Keratinocyte (primary cell): ENCODE measurements around the gene HSFX4. TPM values are rescaled to one million over a fixed set of nuclear protein-coding genes. Genes with fewer than 3 reads are reported as not detected.

ENCODE experiments used
- DNase-seq: peaks from one replicate; pipeline ENCODE4 v3.0.0-alpha.2; 2011; ENCODE audit warnings: low read depth, missing footprints, low spot score
- FAIRE-seq: peaks from 2 replicates; lab custom pipeline; 2011; peaks lifted over from hg19 to GRCh38; lab: Jason Lieb, UNC
- H2AFZ ChIP-seq: 2 replicates; pipeline ENCODE4 v1.6.0; 2012; ENCODE audit warnings: low read length, control low read depth, inconsistent platforms; ENCODE audit not compliant: control insufficient read depth
- H3K27ac ChIP-seq: 2 replicates; pipeline ENCODE4 v1.5.1; 2011; ENCODE audit warnings: low read length; ENCODE audit not compliant: control insufficient read depth, insufficient read depth
- H3K27me3 ChIP-seq: 3 replicates; pipeline ENCODE4 v1.6.0; 2011; ENCODE audit warnings: low read length; ENCODE audit not compliant: control insufficient read depth, insufficient read depth; ENCODE audit errors: extremely low read depth
- H3K36me3 ChIP-seq, 2 experiments: 2 replicates in 1 of 2; 3 replicates in 1 of 2; pipeline ENCODE4 v1.5.1; 2011; ENCODE audit warnings: low read length in 2 of 2, mild to moderate bottlenecking in 1 of 2; ENCODE audit not compliant: control insufficient read depth in 2 of 2, insufficient read depth in 2 of 2; ENCODE audit errors: extremely low read depth in 1 of 2
- H3K4me1 ChIP-seq: 3 replicates; pipeline ENCODE4 v1.5.1; 2011; ENCODE audit warnings: low read length; ENCODE audit not compliant: control insufficient read depth, insufficient read depth; ENCODE audit errors: extremely low read depth
- H3K4me2 ChIP-seq: 3 replicates; pipeline ENCODE4 v1.6.0; 2011; ENCODE audit warnings: low read depth, low read length; ENCODE audit not compliant: control insufficient read depth, insufficient read depth; ENCODE audit errors: extremely low read depth
- H3K4me3 ChIP-seq, 3 experiments: fragments of 200-600 bp in 1 of 3; sonication (generic) in 1 of 3; 2 replicates in 2 of 3; 3 replicates in 1 of 3; pipeline ENCODE4 v1.5.1; 2011 to 2016; ENCODE audit warnings: low read length in 3 of 3, mild to moderate bottlenecking in 3 of 3, control low read depth in 2 of 3, inconsistent platforms in 1 of 3, low read depth in 1 of 3, mixed read lengths in 1 of 3, mixed run types in 1 of 3, moderate library complexity in 1 of 3; ENCODE audit not compliant: control insufficient read depth in 2 of 3, insufficient read depth in 2 of 3; ENCODE audit errors: extremely low read depth in 1 of 3
- H3K79me2 ChIP-seq: 2 replicates; pipeline ENCODE4 v1.6.0; 2012; ENCODE audit warnings: low read length; ENCODE audit not compliant: control insufficient read depth, insufficient read depth
- H3K9ac ChIP-seq: 3 replicates; pipeline ENCODE4 v1.6.0; 2011; ENCODE audit warnings: low read length; ENCODE audit not compliant: control insufficient read depth, insufficient read depth; ENCODE audit errors: extremely low read depth
- H3K9me1 ChIP-seq: 3 replicates; pipeline ENCODE4 v1.6.0; 2011; ENCODE audit warnings: low read length; ENCODE audit not compliant: control insufficient read depth, insufficient read depth; ENCODE audit errors: extremely low read depth
- H3K9me3 ChIP-seq: 2 replicates; pipeline ENCODE4 v1.5.1; 2012; ENCODE audit warnings: low read depth, low read length; ENCODE audit not compliant: control insufficient read depth
- H4K20me1 ChIP-seq: 3 replicates; pipeline ENCODE4 v1.6.0; 2011; ENCODE audit warnings: low read length; ENCODE audit not compliant: control insufficient read depth, insufficient read depth; ENCODE audit errors: extremely low read depth
- EZH2 ChIP-seq: IDR thresholded peaks from one replicate; pipeline ENCODE4 v1.6.1; 2012; ENCODE audit warnings: inconsistent platforms, mild to moderate bottlenecking, low read length, moderate library complexity
- dilution Hi-C: fragments of 300-500 bp; cut with MboI; formaldehyde crosslinking; loops from one replicate; pipeline ENCODE4 v1.7.0; 2020; ENCODE audit warnings: low sequenced_read_pairs; ENCODE audit not compliant: extremely low pct_ligation_motif_present
- polyA plus RNA-seq, 5 experiments: library from polyadenylated mRNA; depleted of rRNA in 3 of 5; stranded (reverse) in 3 of 5; stranded (forward) in 1 of 5; unstranded in 1 of 5; fragments of >200 nt; gene quantifications; 1 replicate in 1 of 5; 2 replicates in 3 of 5; 3 replicates in 1 of 5; pipeline versions ENCODE4 v1.2.1 to v1.2.3, GENCODE V29; 2011 to 2012; ENCODE audit warnings: missing spikeins in 2 of 5, low read depth in 1 of 5, low replicate concordance in 1 of 5
- TF ChIP-seq, protein P1 (sequence below), 3 experiments: IDR thresholded peaks in 1 of 3; conservative IDR thresholded peaks in 1 of 3; optimal IDR thresholded peaks in 1 of 3; 2 replicates in 2 of 3; 3 replicates in 1 of 3; pipeline versions ENCODE3 to v1.5.1; 2011; ENCODE audit warnings: low read length in 3 of 3, mild to moderate bottlenecking in 3 of 3, moderate library complexity in 2 of 3, control low read depth in 1 of 3, inconsistent platforms in 1 of 3; ENCODE audit not compliant: insufficient read depth in 2 of 3; ENCODE audit errors: extremely low read depth in 1 of 3

HSFX4 gene
- polyA plus RNA-seq, 1 donor (not counting 4 experiments of a cell fraction or from before 2014, with no cell fraction given) = not detected

GRCh38 chrX:149950681-149951080, 21.3 kb downstream of the HSFX4 start:
- H3K4me3 ChIP-seq = no peak overlapping the region
- no peaks in the 10 kb centered on the region for H3K4me1 ChIP-seq
- no peaks in the 10 kb centered on the region for H3K9me1 ChIP-seq
- DNase-seq = no peak
- no peaks in the 10 kb centered on the region for H3K27me3 ChIP-seq
- no peak overlapping the region for H2AFZ ChIP-seq
- no peaks in the 10 kb centered on the region for H4K20me1 ChIP-seq
- dilution Hi-C loops = no loop called here
- H3K36me3 ChIP-seq = peaks cover 2 to 3% of the 10 kb centered on the region in 2 experiments
- H3K4me2 ChIP-seq = no peak overlapping the region
- TF ChIP-seq, protein P1, sequence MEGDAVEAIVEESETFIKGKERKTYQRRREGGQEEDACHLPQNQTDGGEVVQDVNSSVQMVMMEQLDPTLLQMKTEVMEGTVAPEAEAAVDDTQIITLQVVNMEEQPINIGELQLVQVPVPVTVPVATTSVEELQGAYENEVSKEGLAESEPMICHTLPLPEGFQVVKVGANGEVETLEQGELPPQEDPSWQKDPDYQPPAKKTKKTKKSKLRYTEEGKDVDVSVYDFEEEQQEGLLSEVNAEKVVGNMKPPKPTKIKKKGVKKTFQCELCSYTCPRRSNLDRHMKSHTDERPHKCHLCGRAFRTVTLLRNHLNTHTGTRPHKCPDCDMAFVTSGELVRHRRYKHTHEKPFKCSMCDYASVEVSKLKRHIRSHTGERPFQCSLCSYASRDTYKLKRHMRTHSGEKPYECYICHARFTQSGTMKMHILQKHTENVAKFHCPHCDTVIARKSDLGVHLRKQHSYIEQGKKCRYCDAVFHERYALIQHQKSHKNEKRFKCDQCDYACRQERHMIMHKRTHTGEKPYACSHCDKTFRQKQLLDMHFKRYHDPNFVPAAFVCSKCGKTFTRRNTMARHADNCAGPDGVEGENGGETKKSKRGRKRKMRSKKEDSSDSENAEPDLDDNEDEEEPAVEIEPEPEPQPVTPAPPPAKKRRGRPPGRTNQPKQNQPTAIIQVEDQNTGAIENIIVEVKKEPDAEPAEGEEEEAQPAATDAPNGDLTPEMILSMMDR (optimal IDR thresholded peaks at IDR 0.05 in 1 of 3, IDR thresholded peaks at IDR 0.05 in 1 of 3, conservative IDR thresholded peaks at IDR 0.05 in 1 of 3; ENCODE audit: extremely low read depth in 1 of 3, insufficient read depth in 2 of 3, low read length in 3 of 3) = peak; percentile 4 to 35 (median 35)
- no peak for TF ChIP-seq EZH2
- H3K9me3 ChIP-seq = no peaks in the 10 kb centered on the region
- FAIRE-seq = peak; percentile 29
- H3K9ac ChIP-seq = no peak overlapping the region
- no peaks in the 10 kb centered on the region for H3K79me2 ChIP-seq
- no peak overlapping the region for H3K27ac ChIP-seq

DNA sequence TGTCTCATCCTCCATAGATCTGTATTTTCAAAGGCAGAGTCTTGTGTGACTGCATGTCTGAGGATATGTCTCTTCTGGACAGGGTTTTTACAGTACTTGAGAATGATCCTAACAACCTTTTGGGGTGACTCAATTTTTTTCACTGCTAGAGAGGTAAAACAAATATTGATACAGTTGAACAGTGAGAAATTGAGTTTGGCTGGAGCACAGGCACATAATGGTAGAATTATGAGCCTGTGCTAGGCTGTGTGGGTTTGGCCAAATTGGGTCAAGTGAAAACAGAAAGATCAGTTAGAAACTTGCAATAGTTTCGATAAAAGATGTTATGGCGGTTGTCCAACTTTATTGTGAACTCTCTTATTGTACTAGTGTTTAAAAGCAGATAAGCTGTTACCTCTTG, 32.2 kb downstream of the HSFX4 start:
- H3K4me1 ChIP-seq = no peaks in the 10 kb centered on the region
- no peaks in the 10 kb centered on the region for H3K9me3 ChIP-seq
- no peak overlapping the region for H3K27ac ChIP-seq
- no peaks in the 10 kb centered on the region for H3K9me1 ChIP-seq
- H3K4me3 ChIP-seq = no peak overlapping the region
- dilution Hi-C loops = no loop called here
- no peak overlapping the region for H3K4me2 ChIP-seq
- no peak overlapping the region for H2AFZ ChIP-seq
- H3K79me2 ChIP-seq = no peaks in the 10 kb centered on the region
- no peaks in the 10 kb centered on the region for H4K20me1 ChIP-seq
- FAIRE-seq = no peak
- H3K27me3 ChIP-seq = no peaks in the 10 kb centered on the region
- TF ChIP-seq EZH2 = no peak
- H3K36me3 ChIP-seq = no peaks in the 10 kb centered on the region
- no peak for DNase-seq
- H3K9ac ChIP-seq = no peak overlapping the region

DNA sequence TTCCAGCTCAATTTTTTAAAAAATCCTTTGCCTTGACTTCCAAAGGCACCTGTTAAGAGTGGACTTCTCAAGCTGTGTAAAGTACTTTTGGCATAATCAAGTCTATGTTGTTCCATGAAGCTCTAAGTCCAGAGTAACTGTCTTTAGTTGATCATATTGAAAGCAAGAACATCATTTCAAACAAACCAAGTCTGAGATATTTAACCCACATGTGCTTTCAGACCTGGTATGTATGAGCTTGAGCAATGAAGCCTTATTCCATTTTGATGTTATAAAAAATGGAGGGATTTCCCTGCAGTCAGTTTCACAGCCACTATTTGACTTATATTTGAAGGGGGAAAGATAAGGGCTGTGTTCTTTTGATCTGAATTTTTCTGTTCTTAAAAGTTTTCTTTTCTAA, 32.6 kb downstream of the HSFX4 start:
- no peak overlapping the region for H2AFZ ChIP-seq
- dilution Hi-C loops = no loop called here
- no peaks in the 10 kb centered on the region for H3K27me3 ChIP-seq
- no peak overlapping the region for H3K4me3 ChIP-seq
- H3K79me2 ChIP-seq = no peaks in the 10 kb centered on the region
- no peaks in the 10 kb centered on the region for H4K20me1 ChIP-seq
- H3K9ac ChIP-seq = no peak overlapping the region
- no peak overlapping the region for H3K27ac ChIP-seq
- no peaks in the 10 kb centered on the region for H3K9me3 ChIP-seq
- TF ChIP-seq, protein P1 (optimal IDR thresholded peaks at IDR 0.05 in 1 of 3, IDR thresholded peaks at IDR 0.05 in 1 of 3, conservative IDR thresholded peaks at IDR 0.05 in 1 of 3; ENCODE audit: extremely low read depth in 1 of 3, insufficient read depth in 2 of 3, low read length in 3 of 3) = no peak
- TF ChIP-seq EZH2 = no peak
- H3K4me2 ChIP-seq = no peak overlapping the region
- no peaks in the 10 kb centered on the region for H3K4me1 ChIP-seq
- DNase-seq (no peak), FAIRE-seq (no peak)
- H3K9me1 ChIP-seq = no peaks in the 10 kb centered on the region
- no peaks in the 10 kb centered on the region for H3K36me3 ChIP-seq
